Tibial nerve (tissue), 4 donors: ENCODE data around the gene PLCE1. TPM values are rescaled to one million over a fixed set of nuclear protein-coding genes. Genes with fewer than 3 reads are reported as not detected.
A peak's percentile ranks its signal among the peaks of the same experiment; 100 is the strongest.
"Not testable (repeated sequence)": the region's sequence is repeated elsewhere in the genome, so short reads cannot be mapped to it uniquely, and the experiment has no call there.

ENCODE experiments used
- DNase-seq, 2 donors: peaks; one replicate each; pipeline ENCODE4 v3.0.0-alpha.2; 2019; ENCODE audit warnings: low spot score in 2 of 2
- H3K27ac ChIP-seq, 4 donors: fragments of 200-600 bp; sonication (generic) in 3 of 4; one replicate each; pipeline ENCODE4 v1.5.1; 2017 to 2019; ENCODE audit warnings: mild to moderate bottlenecking in 1 of 4
- H3K27me3 ChIP-seq, 2 donors: fragments of 200-600 bp; sonication (generic) in 1 of 2; one replicate each; pipeline versions ENCODE4 v1.5.1 to v1.6.0; 2017 to 2019
- H3K36me3 ChIP-seq, 3 donors: fragments of 200-600 bp; sonication (generic); one replicate each; pipeline ENCODE4 v1.5.1; 2018 to 2019
- H3K4me1 ChIP-seq, 4 donors: fragments of 200-600 bp; sonication (generic) in 3 of 4; one replicate each; pipeline ENCODE4 v1.5.1; 2017 to 2019
- H3K4me3 ChIP-seq, 4 donors: fragments of 200-600 bp; sonication (generic) in 3 of 4; one replicate each; pipeline ENCODE4 v1.5.1; 2017 to 2019; ENCODE audit warnings: mild to moderate bottlenecking in 1 of 4, moderate library complexity in 1 of 4
- H3K9me3 ChIP-seq, 4 donors: fragments of 200-600 bp; sonication (generic) in 3 of 4; one replicate each; pipeline ENCODE4 v1.5.1; 2017 to 2019
- EP300 ChIP-seq, 2 donors: sonication (generic); formaldehyde crosslinking; IDR thresholded peaks; one replicate each; pipeline ENCODE4 v1.6.1; 2017; ENCODE audit warnings: antibody characterized with exemption in 2 of 2, mild to moderate bottlenecking in 1 of 2
- POLR2A ChIP-seq, 2 donors: fragments of 450-650 bp; IDR thresholded peaks; one replicate each; pipeline ENCODE4 v1.6.1; 2017; ENCODE audit warnings: antibody characterized with exemption in 2 of 2, mild to moderate bottlenecking in 2 of 2, moderate library complexity in 2 of 2
- WGBS, 2 donors: methylation state at CpG; one replicate each; pipeline ENCODE4 v1.1.5; 2018; 5-methylcytosine and 5-hydroxymethylcytosine counted together
- total RNA-seq, 4 donors: library from RNA; depleted of rRNA; stranded (reverse); fragments of >200 nt; gene quantifications; one replicate each; pipeline ENCODE4 v1.1.0, GENCODE V29; 2016
- TF ChIP-seq, protein P1 (sequence below), 5 experiments: fragments of 200-600 bp in 3 of 5; fragments of 450-650 bp in 2 of 5; sonication (generic) in 3 of 5; IDR thresholded peaks; one replicate each; pipeline ENCODE4 v1.5.1; 2016 to 2019; ENCODE audit warnings: antibody characterized with exemption in 5 of 5, mild to moderate bottlenecking in 3 of 5, moderate library complexity in 2 of 5

Gene PLCE1
- total RNA-seq, 4 donors from 2014 or later: 16.3 to 30.6 (median 22.7) TPM

DNA sequence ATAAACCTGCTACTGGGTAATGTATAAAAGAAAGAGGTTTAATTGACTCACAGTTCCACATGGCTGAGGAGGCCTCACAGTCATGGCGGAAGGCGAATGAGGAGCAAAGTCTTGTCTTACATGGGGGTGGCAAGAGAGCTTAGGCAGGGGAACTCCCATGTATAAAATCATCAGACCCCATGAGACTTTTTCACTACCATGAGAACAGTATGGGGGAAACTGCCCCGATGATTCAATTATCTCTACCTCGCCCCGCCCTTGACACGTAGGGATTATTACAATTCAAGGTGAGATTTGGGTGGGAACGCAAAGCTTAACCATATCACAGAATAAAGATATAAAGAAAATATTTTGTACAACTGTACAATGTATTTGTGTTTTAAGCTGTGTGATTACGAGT, 39.4 kb upstream of the PLCE1 start:
- TF ChIP-seq EP300 (IDR thresholded peaks at IDR 0.05) (no peak), POLR2A (IDR thresholded peaks at IDR 0.05) (no peak)
- TF ChIP-seq, protein P1, sequence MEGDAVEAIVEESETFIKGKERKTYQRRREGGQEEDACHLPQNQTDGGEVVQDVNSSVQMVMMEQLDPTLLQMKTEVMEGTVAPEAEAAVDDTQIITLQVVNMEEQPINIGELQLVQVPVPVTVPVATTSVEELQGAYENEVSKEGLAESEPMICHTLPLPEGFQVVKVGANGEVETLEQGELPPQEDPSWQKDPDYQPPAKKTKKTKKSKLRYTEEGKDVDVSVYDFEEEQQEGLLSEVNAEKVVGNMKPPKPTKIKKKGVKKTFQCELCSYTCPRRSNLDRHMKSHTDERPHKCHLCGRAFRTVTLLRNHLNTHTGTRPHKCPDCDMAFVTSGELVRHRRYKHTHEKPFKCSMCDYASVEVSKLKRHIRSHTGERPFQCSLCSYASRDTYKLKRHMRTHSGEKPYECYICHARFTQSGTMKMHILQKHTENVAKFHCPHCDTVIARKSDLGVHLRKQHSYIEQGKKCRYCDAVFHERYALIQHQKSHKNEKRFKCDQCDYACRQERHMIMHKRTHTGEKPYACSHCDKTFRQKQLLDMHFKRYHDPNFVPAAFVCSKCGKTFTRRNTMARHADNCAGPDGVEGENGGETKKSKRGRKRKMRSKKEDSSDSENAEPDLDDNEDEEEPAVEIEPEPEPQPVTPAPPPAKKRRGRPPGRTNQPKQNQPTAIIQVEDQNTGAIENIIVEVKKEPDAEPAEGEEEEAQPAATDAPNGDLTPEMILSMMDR (IDR thresholded peaks at IDR 0.05): no peak
- no peak for DNase-seq
- 95 to 96% methylated on average over 8 of the region's 8 CpGs for WGBS, 2 donors

DNA sequence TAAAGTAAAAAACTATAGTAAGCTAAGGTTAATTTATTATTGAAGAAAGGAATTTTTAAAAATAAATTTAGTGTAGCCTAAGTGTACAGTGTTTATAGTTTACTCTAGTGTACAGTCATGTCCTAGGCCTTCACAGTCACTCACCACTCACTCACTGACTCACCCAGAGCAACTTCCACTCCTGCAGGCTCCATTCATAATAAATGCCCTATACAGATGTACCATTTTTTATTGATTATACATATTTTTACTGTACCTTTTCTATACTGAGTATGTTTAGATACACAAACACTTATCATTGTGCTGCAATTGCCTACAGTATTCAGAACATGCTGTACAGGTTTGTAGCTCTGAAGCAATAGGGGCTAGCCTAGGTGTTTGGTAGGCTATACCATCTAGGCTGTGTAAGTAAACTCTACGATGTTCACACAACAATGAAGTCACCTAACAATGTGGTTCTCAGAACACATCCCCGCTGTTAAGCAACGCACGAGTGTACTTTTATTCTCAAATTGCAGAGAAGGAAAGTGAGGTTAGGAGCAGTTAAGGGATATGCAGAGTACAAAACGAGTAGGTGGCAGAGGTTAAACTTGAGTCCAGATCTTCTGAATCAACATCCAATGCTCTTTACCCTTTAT, 38.9 kb upstream of the PLCE1 start:
- Histone ChIP-seq H3K4me3 (no peak overlapping the region), H3K27me3 (no peaks in the 10 kb centered on the region), H3K27ac (no peak overlapping the region), H3K36me3 (no peaks in the 10 kb centered on the region), H3K9me3 (no peaks in the 10 kb centered on the region), H3K4me1 (no peaks in the 10 kb centered on the region)
- TF ChIP-seq EP300 (IDR thresholded peaks at IDR 0.05) (no peak), POLR2A (IDR thresholded peaks at IDR 0.05) (no peak)
- TF ChIP-seq, protein P1 (IDR thresholded peaks at IDR 0.05): no peak
- WGBS, 2 donors: 78 to 84% methylated on average over 5 of the region's 5 CpGs
- DNase-seq: no peak

More for the DNA sequence above, 39.4 kb upstream of the PLCE1 start:
- no peaks in the 10 kb centered on the region for H3K36me3 ChIP-seq
- no peaks in the 10 kb centered on the region for H3K9me3 ChIP-seq
- no peaks in the 10 kb centered on the region for H3K4me1 ChIP-seq
- H3K27ac ChIP-seq: no peak overlapping the region
- no peaks in the 10 kb centered on the region for H3K27me3 ChIP-seq
- H3K4me3 ChIP-seq: no peak overlapping the region

DNA sequence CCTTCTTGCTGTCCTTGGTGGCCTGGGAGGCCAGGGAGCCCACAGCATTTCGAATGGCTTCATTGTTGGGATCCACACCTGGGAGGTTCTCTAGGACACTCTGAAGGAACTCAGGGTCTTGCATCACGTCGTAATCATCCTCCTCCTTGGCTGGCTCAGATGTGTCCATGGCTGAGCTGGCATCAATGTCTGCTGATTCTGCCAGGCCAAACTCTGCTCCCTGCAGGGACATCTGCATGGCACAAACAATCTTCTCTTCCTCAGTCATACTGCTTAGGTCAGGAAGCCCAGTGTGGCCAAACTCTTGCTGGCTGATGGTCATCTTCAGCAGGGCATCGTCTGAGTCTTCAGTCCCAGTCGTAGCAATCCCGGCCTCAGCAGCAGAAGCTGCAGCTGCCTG, 34.9 kb upstream of the PLCE1 start:
- TF ChIP-seq POLR2A (IDR thresholded peaks at IDR 0.05) (no peak), EP300 (IDR thresholded peaks at IDR 0.05) (no peak)
- TF ChIP-seq, protein P1 (IDR thresholded peaks at IDR 0.05): no peak
- no peaks in the 10 kb centered on the region for H3K27me3 ChIP-seq
- H3K27ac ChIP-seq: no peak overlapping the region
- H3K4me3 ChIP-seq: no peak overlapping the region
- no peaks in the 10 kb centered on the region for H3K36me3 ChIP-seq
- H3K9me3 ChIP-seq: no peaks in the 10 kb centered on the region
- 93 to 97% methylated on average over 6 of the region's 6 CpGs for WGBS, 2 donors
- peaks cover 0 to 5% (median under 1%) of the 10 kb centered on the region in 4 donors for H3K4me1 ChIP-seq
- no peak for DNase-seq

DNA sequence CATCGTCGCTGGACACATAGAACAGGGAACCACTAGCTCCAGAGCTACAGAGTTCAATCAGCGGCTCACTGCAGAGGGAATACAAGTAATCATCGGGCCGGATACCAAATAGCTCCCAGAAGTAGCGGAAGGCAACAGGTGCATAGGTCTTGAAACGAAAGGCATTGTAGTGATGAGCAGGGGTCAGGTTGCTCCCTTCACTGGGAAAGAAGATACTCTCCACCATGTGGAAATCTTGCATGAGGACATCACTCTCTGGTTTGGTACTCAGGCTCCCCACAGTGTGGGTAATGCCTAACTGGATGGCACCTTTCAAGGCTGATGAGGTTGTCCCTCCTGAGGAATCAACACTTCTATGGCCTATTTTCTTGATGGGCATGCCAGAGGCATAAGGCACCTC, 32.7 kb upstream of the PLCE1 start:
- not testable (repeated sequence) for H3K9me3 ChIP-seq, H3K27ac ChIP-seq, H3K27me3 ChIP-seq, H3K36me3 ChIP-seq, DNase-seq, H3K4me3 ChIP-seq
- 93 to 96% methylated on average over 7 of the region's 7 CpGs for WGBS, 2 donors
- peaks cover 0 to 12% (median 3%) of the 10 kb centered on the region in 4 donors for H3K4me1 ChIP-seq

DNA sequence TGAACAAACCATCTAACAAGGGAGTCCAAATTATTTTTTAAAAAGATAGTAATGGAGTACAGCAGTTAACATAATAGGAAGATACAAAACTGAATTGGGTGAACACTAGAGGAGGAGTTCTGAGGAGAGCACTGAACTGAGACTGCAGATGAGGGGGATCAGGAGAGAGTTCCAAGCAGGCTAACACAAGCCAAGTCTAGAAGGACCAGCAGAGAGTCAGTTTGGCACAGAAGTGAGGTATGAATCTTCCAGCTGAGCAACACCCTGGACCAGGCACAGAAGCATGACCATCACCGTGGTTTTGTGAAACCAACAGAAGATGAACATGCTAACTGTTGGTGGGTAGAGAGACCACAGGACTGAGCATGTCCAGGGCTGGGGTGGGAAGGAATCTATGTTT, 30.8 kb upstream of the PLCE1 start:
- Histone ChIP-seq H3K4me3 (no peak overlapping the region), H3K27me3 (no peaks in the 10 kb centered on the region), H3K4me1 (peaks cover 0 to 12% (median 3%) of the 10 kb centered on the region in 4 donors), H3K36me3 (no peaks in the 10 kb centered on the region), H3K27ac (peak overlapping the region; percentile 8 to 71 (median 57)), H3K9me3 (no peaks in the 10 kb centered on the region)
- no peak for TF ChIP-seq EP300 (IDR thresholded peaks at IDR 0.05)
- TF ChIP-seq, protein P1 (IDR thresholded peaks at IDR 0.05): no peak
- no peak for TF ChIP-seq POLR2A (IDR thresholded peaks at IDR 0.05)
- WGBS, 2 donors: 65 to 82% methylated on average over 1 of the region's 1 CpG
- no peak for DNase-seq
